H9 (cell line): ENCODE measurements around the gene CD2AP. TPM values are rescaled to one million over a fixed set of nuclear protein-coding genes. Genes with fewer than 3 reads are reported as not detected.

Experiments
- DNase-seq: peaks from one replicate; pipeline ENCODE4 v3.0.0-alpha.2; 2017
- H2AFZ ChIP-seq: one replicate; pipeline ENCODE4 v1.6.1; 2013; ENCODE audit warnings: mild to moderate bottlenecking, low read length, control low read depth, moderate library complexity
- H2AK5ac ChIP-seq: 2 replicates; pipeline ENCODE4 v1.6.1; 2013; ENCODE audit warnings: low read length, control low read depth, mixed read lengths; ENCODE audit not compliant: insufficient read length
- H2BK120ac ChIP-seq: one replicate; pipeline ENCODE4 v1.6.1; 2013; ENCODE audit warnings: low read depth, mild to moderate bottlenecking, low read length, control low read depth, inconsistent platforms; ENCODE audit not compliant: poor library complexity, severe bottlenecking
- H2BK12ac ChIP-seq: 2 replicates; pipeline ENCODE4 v1.6.1; 2013; ENCODE audit warnings: low read length, control low read depth, mixed read lengths, low read depth; ENCODE audit not compliant: insufficient read length
- H2BK15ac ChIP-seq: 2 replicates; pipeline ENCODE4 v1.6.1; 2013; ENCODE audit warnings: low read depth, low read length, control low read depth
- H2BK20ac ChIP-seq: one replicate; pipeline ENCODE4 v1.6.1; 2013; ENCODE audit warnings: low read depth, mild to moderate bottlenecking, low read length, control low read depth, inconsistent platforms; ENCODE audit not compliant: poor library complexity, severe bottlenecking
- H2BK5ac ChIP-seq: 2 replicates; pipeline ENCODE4 v1.6.1; 2013; ENCODE audit warnings: low read length, control low read depth, mixed read lengths; ENCODE audit not compliant: insufficient read length
- H3K14ac ChIP-seq: 2 replicates; pipeline ENCODE4 v1.6.1; 2013; ENCODE audit warnings: low read length, control low read depth; ENCODE audit not compliant: insufficient read depth
- H3K18ac ChIP-seq: 2 replicates; pipeline ENCODE4 v1.6.1; 2013; ENCODE audit warnings: low read depth, mild to moderate bottlenecking, mixed read lengths, low read length, control low read depth; ENCODE audit not compliant: insufficient read length
- H3K23ac ChIP-seq: 2 replicates; pipeline ENCODE4 v1.6.1; 2013; ENCODE audit warnings: low read length, control low read depth, mixed read lengths, low read depth; ENCODE audit not compliant: insufficient read length
- H3K23me2 ChIP-seq: 2 replicates; pipeline ENCODE4 v1.6.1; 2013; ENCODE audit warnings: low read depth, mild to moderate bottlenecking, mixed read lengths, low read length, control low read depth; ENCODE audit not compliant: insufficient read length, poor library complexity, severe bottlenecking
- H3K27ac ChIP-seq: 2 replicates; pipeline ENCODE4 v1.5.1; 2013; ENCODE audit warnings: low read length, control low read depth, mixed read lengths, low read depth; ENCODE audit not compliant: insufficient read length
- H3K27me3 ChIP-seq: 2 replicates; pipeline ENCODE4 v1.6.1; 2013; ENCODE audit warnings: low read length, control low read depth, inconsistent platforms; ENCODE audit not compliant: insufficient read depth
- H3K4ac ChIP-seq: 2 replicates; pipeline ENCODE4 v1.6.1; 2013; ENCODE audit warnings: low read depth, mild to moderate bottlenecking, control low read depth, inconsistent platforms, low read length, moderate library complexity
- H3K4me1 ChIP-seq: 2 replicates; pipeline ENCODE4 v1.6.1; 2013; ENCODE audit warnings: low read length, control low read depth, inconsistent platforms; ENCODE audit not compliant: insufficient read depth
- H3K4me2 ChIP-seq: 2 replicates; pipeline ENCODE4 v1.6.1; 2013; ENCODE audit warnings: low read length, control low read depth, mixed read lengths; ENCODE audit not compliant: insufficient read length, insufficient read depth
- H3K56ac ChIP-seq: 2 replicates; pipeline ENCODE4 v1.6.1; 2013; ENCODE audit warnings: low read depth, mild to moderate bottlenecking, mixed read lengths, low read length, control low read depth; ENCODE audit not compliant: insufficient read length
- H3K79me1 ChIP-seq: 2 replicates; pipeline ENCODE4 v1.6.1; 2013; ENCODE audit warnings: low read depth, mild to moderate bottlenecking, moderate library complexity, low read length, control low read depth, inconsistent platforms; ENCODE audit not compliant: insufficient read depth, poor library complexity, severe bottlenecking
- H3K79me2 ChIP-seq: 2 replicates; pipeline ENCODE4 v1.6.1; 2013; ENCODE audit warnings: low read length, control low read depth, inconsistent platforms; ENCODE audit not compliant: insufficient read depth
- H3K9ac ChIP-seq: 2 replicates; pipeline ENCODE4 v1.6.1; 2013; ENCODE audit warnings: low read length, control low read depth, mixed read lengths; ENCODE audit not compliant: insufficient read length; ENCODE audit errors: extremely low read depth
- H3K9me3 ChIP-seq: one replicate; pipeline ENCODE4 v1.6.1; 2013; ENCODE audit warnings: low read depth, low read length, inconsistent platforms; ENCODE audit not compliant: control insufficient read depth
- H3T11ph ChIP-seq: one replicate; pipeline ENCODE4 v1.6.1; 2013; ENCODE audit warnings: mild to moderate bottlenecking, low read length, control low read depth, inconsistent platforms
- H4K20me1 ChIP-seq: one replicate; pipeline ENCODE4 v1.6.1; 2013; ENCODE audit not compliant: control insufficient read depth, insufficient read length, insufficient read depth
- H4K5ac ChIP-seq: 2 replicates; pipeline ENCODE4 v1.6.1; 2013; ENCODE audit warnings: low read depth, mild to moderate bottlenecking, mixed read lengths, low read length, control low read depth; ENCODE audit not compliant: insufficient read length
- H4K8ac ChIP-seq: replicated peaks from 2 replicates; pipeline ENCODE4 v1.6.1; 2013; ENCODE audit warnings: low read length, control low read depth, mixed read lengths, low read depth; ENCODE audit not compliant: insufficient read length
- H4K91ac ChIP-seq: 2 replicates; pipeline ENCODE4 v1.6.1; 2013; ENCODE audit warnings: low read depth, mild to moderate bottlenecking, moderate library complexity, mixed read lengths, low read length, control low read depth; ENCODE audit not compliant: insufficient read length
- H3K27ac Mint-ChIP-seq, 3 experiments: 2 replicates in 2 of 3; 3 replicates in 1 of 3; pipeline ENCODE4 v1.8.0; 2020 to 2021; ENCODE audit warnings: mixed read lengths in 3 of 3, mild to moderate bottlenecking in 1 of 3, moderate library complexity in 1 of 3
- H3K27me3 Mint-ChIP-seq: 2 replicates; pipeline ENCODE4 v1.8.0; 2021; ENCODE audit warnings: low read depth, mild to moderate bottlenecking, moderate library complexity, mixed read lengths
- H3K36me3 Mint-ChIP-seq, 3 experiments: 2 replicates in 2 of 3; 3 replicates in 1 of 3; pipeline ENCODE4 v1.8.0; 2020 to 2021; ENCODE audit warnings: low read depth in 3 of 3, mixed read lengths in 3 of 3; ENCODE audit not compliant: insufficient read depth in 1 of 3
- H3K4me1 Mint-ChIP-seq, 2 experiments: 2 replicates each; pipeline ENCODE4 v1.8.0; 2020; ENCODE audit warnings: mixed read lengths in 2 of 2
- H3K4me3 Mint-ChIP-seq, 2 experiments: 2 replicates in 1 of 2; 3 replicates in 1 of 2; pipeline ENCODE4 v1.8.0; 2020 to 2021; ENCODE audit warnings: mild to moderate bottlenecking in 2 of 2, mixed read lengths in 2 of 2, moderate library complexity in 1 of 2
- H3K9me3 Mint-ChIP-seq, 2 experiments: 2 replicates in 1 of 2; 3 replicates in 1 of 2; pipeline ENCODE4 v1.8.0; 2020; ENCODE audit warnings: mild to moderate bottlenecking in 2 of 2, mixed read lengths in 2 of 2, moderate library complexity in 1 of 2
- total RNA-seq: library from RNA; stranded (reverse); gene quantifications from 2 replicates; pipeline ENCODE4 v1.2.1, GENCODE V29; 2021
- TF ChIP-seq, protein P1 (sequence below): fragments of 200-600 bp; sonication (generic); conservative IDR thresholded peaks from 3 replicates; pipeline ENCODE4 v1.8.0; 2021; ENCODE audit warnings: antibody characterized with exemption, mild to moderate bottlenecking

CD2AP gene
- total RNA-seq, 1 experiment from 2014 or later = 50.1 TPM

DNA sequence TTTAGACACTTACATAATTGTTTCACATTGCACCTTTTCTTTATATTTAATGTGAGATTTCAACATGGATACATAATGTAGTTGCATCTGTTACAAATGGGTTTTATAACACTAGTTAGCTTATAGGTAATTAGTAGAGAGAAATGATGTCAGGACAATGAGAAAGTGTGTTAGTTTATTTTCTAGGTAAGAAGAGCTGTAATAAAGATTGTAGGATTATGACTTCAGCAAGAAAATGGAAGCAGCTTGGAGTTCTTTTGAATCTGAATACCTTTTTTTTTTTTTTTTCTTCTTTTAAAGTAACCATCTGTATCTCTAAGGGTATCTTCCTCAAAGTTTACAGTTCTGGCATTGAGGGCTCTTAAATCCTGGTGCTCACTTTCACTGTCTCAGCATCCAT, 35.3 kb downstream of the CD2AP start:
- Histone ChIP-seq H2AK5ac (no peak overlapping the region), H3K79me2 (peaks cover 9% of the 10 kb centered on the region; the same call in 1 of the 2 replicates), H3K4me1 (no peaks in the 10 kb centered on the region), H3K18ac (no peak overlapping the region), H3K4ac (no peak overlapping the region), H3K14ac (no peak overlapping the region), H3K79me1 (peaks cover 2% of the 10 kb centered on the region), H3K23ac (no peak overlapping the region), H2BK20ac (no peak overlapping the region), H3K4me2 (no peak overlapping the region), H2BK5ac (no peak overlapping the region), H2BK15ac (no peak overlapping the region), H3K27me3 (no peaks in the 10 kb centered on the region), H3K23me2 (no peaks in the 10 kb centered on the region), H3T11ph (no peak overlapping the region), H4K8ac (no peak overlapping the region), H3K9ac (no peak overlapping the region), H4K5ac (no peak overlapping the region), H3K27ac (no peak overlapping the region), H4K20me1 (no peaks in the 10 kb centered on the region), H2AFZ (no peak overlapping the region), H2BK120ac (no peak overlapping the region), H3K56ac (no peak overlapping the region), H3K9me3 (no peaks in the 10 kb centered on the region), H2BK12ac (no peak overlapping the region), H4K91ac (no peak overlapping the region)
- Mint-ChIP-seq H3K27ac (no peak overlapping the region), H3K27me3 (no peaks in the 10 kb centered on the region), H3K4me3 (no peak overlapping the region), H3K9me3 (peaks cover 3 to 12% of the 10 kb centered on the region in 2 experiments; a peak in 4 of 5 replicates), H3K4me1 (peaks cover 19 to 22% of the 10 kb centered on the region in 2 experiments), H3K36me3 (peaks cover 47 to 52% (median 48%) of the 10 kb centered on the region in 3 experiments)
- TF ChIP-seq, protein P1, sequence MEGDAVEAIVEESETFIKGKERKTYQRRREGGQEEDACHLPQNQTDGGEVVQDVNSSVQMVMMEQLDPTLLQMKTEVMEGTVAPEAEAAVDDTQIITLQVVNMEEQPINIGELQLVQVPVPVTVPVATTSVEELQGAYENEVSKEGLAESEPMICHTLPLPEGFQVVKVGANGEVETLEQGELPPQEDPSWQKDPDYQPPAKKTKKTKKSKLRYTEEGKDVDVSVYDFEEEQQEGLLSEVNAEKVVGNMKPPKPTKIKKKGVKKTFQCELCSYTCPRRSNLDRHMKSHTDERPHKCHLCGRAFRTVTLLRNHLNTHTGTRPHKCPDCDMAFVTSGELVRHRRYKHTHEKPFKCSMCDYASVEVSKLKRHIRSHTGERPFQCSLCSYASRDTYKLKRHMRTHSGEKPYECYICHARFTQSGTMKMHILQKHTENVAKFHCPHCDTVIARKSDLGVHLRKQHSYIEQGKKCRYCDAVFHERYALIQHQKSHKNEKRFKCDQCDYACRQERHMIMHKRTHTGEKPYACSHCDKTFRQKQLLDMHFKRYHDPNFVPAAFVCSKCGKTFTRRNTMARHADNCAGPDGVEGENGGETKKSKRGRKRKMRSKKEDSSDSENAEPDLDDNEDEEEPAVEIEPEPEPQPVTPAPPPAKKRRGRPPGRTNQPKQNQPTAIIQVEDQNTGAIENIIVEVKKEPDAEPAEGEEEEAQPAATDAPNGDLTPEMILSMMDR = no peak
- no peak for DNase-seq
